HCT116 (cell line): ENCODE data around the gene TK1.

Experiments
- CBX3 ChIP-seq: IDR thresholded peaks from 2 replicates; pipeline ENCODE4 v1.6.1; 2012; ENCODE audit warnings: low read depth
- CEBPB ChIP-seq: IDR thresholded peaks from 2 replicates; pipeline ENCODE4 v1.6.1; 2012; ENCODE audit warnings: low read depth
- CTCF ChIP-seq, 3 experiments: fragments of 200-600 bp in 1 of 3; sonication (generic) in 1 of 3; IDR thresholded peaks in 2 of 3; conservative IDR thresholded peaks in 1 of 3; 2 replicates each; pipeline ENCODE4 v1.5.1; 2012 to 2017; ENCODE audit warnings: low read depth in 2 of 3, low read length in 2 of 3, antibody characterized with exemption in 1 of 3, borderline replicate concordance in 1 of 3, control low read depth in 1 of 3, mild to moderate bottlenecking in 1 of 3, mixed read lengths in 1 of 3, mixed run types in 1 of 3, moderate library complexity in 1 of 3; ENCODE audit not compliant: insufficient read depth in 1 of 3
- EZH2 ChIP-seq: fragments of 200-600 bp; sonication (generic); IDR thresholded peaks from 2 replicates; pipeline ENCODE4 v1.6.1; 2017; ENCODE audit warnings: antibody characterized with exemption, mixed run types
- POLR2A ChIP-seq: IDR thresholded peaks from 2 replicates; pipeline ENCODE4 v1.7.0; 2011; ENCODE audit warnings: borderline replicate concordance; ENCODE audit not compliant: insufficient read depth, insufficient read length; ENCODE audit errors: extremely low read depth
- POLR2AphosphoS5 ChIP-seq: IDR thresholded peaks from 2 replicates; pipeline ENCODE4 v1.6.1; 2011; ENCODE audit warnings: mild to moderate bottlenecking, low read depth, low read length, moderate library complexity
- RAD21 ChIP-seq: IDR thresholded peaks from 2 replicates; pipeline ENCODE4 v1.6.1; 2012; ENCODE audit warnings: low read depth, mild to moderate bottlenecking
- SRF ChIP-seq: IDR thresholded peaks from 2 replicates; pipeline ENCODE4 v1.6.1; 2012; ENCODE audit warnings: low read depth
- TF ChIP-seq, protein P1 (sequence below): IDR thresholded peaks from 2 replicates; pipeline ENCODE4 v1.6.1; 2011; ENCODE audit warnings: mild to moderate bottlenecking, low read length, moderate library complexity; ENCODE audit not compliant: insufficient replicate concordance; ENCODE audit errors: extremely low read depth

DNA sequence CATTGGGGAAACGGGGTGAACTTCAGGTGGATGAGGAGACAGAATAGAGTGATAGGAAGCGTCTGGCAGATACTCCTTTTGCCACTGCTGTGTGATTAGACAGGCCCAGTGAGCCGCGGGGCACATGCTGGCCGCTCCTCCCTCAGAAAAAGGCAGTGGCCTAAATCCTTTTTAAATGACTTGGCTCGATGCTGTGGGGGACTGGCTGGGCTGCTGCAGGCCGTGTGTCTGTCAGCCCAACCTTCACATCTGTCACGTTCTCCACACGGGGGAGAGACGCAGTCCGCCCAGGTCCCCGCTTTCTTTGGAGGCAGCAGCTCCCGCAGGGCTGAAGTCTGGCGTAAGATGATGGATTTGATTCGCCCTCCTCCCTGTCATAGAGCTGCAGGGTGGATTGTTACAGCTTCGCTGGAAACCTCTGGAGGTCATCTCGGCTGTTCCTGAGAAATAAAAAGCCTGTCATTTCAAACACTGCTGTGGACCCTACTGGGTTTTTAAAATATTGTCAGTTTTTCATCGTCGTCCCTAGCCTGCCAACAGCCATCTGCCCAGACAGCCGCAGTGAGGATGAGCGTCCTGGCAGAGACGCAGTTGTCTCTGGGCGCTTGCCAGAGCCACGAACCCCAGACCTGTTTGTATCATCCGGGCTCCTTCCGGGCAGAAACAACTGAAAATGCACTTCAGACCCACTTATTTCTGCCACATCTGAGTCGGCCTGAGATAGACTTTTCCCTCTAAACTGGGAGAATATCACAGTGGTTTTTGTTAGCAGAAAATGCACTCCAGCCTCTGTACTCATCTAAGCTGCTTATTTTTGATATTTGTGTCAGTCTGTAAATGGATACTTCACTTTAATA lies 37.6 kb upstream of the TK1 start:
- no peak for TF ChIP-seq EZH2
- TF ChIP-seq CTCF (IDR thresholded peaks at IDR 0.05 in 2 of 3, conservative IDR thresholded peaks at IDR 0.05 in 1 of 3; ENCODE audit: borderline replicate concordance in 1 of 3, insufficient read depth in 1 of 3, low read depth in 2 of 3, low read length in 2 of 3) = no peak
- TF ChIP-seq, protein P1, sequence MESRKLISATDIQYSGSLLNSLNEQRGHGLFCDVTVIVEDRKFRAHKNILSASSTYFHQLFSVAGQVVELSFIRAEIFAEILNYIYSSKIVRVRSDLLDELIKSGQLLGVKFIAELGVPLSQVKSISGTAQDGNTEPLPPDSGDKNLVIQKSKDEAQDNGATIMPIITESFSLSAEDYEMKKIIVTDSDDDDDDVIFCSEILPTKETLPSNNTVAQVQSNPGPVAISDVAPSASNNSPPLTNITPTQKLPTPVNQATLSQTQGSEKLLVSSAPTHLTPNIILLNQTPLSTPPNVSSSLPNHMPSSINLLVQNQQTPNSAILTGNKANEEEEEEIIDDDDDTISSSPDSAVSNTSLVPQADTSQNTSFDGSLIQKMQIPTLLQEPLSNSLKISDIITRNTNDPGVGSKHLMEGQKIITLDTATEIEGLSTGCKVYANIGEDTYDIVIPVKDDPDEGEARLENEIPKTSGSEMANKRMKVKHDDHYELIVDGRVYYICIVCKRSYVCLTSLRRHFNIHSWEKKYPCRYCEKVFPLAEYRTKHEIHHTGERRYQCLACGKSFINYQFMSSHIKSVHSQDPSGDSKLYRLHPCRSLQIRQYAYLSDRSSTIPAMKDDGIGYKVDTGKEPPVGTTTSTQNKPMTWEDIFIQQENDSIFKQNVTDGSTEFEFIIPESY = no peak
- no peak for TF ChIP-seq POLR2AphosphoS5
- TF ChIP-seq CBX3 = no peak
- no peak for TF ChIP-seq CEBPB
- no peak for TF ChIP-seq SRF
- TF ChIP-seq RAD21 = no peak
- no peak for TF ChIP-seq POLR2A
